Right hindlimb (tissue), 1 donor: ENCODE measurements around the gene SNX9.

Experiments used
- DNase-seq: peaks from one replicate; pipeline ENCODE4 v3.0.0-alpha.2; 2018

Gene SNX9

DNA sequence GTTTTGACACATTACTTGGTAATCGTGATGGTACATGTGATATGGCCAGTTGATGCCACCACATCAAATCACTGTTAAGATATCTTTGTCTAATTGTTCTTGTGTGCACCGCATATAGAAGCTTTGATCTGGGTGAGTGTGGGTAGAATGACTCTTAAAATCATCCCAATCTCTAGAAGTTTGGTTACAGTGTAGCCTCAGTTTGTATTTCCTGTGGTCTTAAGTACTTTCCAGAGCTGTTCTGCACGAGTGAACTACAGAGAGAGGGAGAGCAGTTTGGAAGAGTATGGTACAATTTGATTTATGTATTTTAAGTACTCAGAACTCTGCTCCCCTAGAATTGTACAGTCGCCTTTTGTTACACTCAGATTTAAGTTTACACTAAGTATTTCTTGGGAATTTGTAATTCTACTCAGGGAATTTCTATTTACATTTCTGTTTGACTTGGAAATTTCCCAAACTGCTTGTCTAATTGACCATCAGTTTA is 37.5 kb downstream of the SNX9 start:
- no peak for DNase-seq

GRCh38 chr6:157861184-157861583 is 38.1 kb downstream of the SNX9 start:
- no peak for DNase-seq

DNA sequence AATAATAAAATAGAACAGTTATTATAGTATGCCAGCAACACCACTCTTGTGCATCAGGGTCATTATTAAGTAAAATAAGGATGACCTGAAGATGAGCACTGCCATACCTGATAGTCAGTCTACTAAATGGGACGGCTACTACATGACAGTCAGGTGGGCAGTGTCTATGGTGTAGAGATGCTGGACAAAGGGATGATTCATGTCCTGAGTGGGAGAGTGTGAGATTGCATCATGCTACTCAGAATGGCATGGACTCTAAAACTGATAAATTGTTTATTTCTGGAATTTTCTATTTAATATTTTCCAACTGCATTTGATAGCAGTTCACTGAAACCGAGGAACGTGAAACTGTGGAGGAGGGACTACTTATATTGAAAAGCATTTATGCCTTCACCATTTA is 38.8 kb downstream of the SNX9 start:
- DNase-seq: no peak

DNA sequence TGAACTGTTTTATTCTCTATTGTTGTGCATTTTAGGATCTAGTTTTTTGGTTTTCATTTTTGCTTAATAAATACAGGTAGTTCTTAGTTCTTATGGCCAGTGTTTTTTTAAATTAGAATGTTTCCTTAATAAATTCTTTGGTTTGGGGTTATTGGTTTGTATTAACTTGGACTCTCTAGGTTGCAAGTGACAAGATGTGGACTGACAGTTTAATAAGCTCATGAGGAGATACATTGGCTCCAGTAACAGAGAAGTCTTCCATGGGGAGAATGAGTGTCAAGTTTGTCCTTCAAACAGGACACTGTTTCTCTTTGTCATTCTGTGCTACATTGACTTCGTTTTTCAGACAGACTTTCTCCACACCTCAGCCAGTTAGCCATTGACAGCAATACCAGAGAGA is 39.7 kb downstream of the SNX9 start:
- no peak for DNase-seq

DNA sequence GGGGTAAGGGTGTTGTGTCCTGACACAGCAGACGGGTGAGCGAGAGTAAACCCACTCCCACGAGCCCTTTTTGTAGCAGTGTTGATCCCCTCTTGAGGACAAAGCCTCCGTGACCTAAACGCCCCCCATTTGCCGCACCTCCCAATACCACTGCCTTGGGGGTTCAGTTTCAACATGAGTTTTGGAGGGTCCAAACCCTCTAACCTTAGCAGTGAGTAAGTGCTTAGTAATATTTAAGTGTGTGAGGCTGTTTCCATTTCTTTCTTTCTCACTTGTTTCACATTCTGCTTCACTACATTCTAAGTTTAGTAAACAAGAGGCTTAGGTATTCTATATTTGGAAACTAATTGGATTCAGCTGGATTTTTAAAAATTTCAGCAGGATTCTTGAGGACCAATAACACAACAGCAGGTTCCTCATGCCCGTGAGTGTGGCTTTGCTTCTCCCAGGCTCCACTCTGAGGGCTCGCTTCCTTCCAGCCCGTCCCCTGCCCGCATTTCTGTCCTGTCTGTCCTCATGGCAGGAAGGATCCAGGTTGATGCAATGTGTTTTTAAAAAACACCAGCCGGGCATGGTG is 41.2 kb downstream of the SNX9 start:
- DNase-seq: no peak

DNA sequence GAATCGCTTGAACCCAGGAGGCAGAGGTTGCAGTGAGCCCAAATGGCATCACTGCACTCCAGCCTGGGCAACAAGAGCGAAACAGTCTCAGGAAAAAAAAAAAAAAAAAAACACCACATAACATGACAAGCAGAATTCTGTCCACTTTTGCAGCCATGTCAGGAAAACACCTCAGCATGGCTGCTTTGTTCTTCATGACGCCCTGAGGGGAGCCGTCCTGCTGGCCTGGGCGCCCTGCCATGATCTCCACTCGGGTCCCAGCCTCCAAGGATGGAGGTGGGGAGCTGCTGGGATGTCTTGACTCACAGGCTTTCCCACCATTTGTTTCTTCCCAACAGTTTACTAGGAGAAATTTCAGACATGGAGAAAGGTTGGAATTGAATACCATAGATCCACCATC is 42.2 kb downstream of the SNX9 start:
- no peak for DNase-seq

- no peak for DNase-seq
These were observed 44.1 kb downstream of the SNX9 start for GRCh38 chr6:157867155-157867559.

- DNase-seq: no peak
These were observed 44.9 kb downstream of the SNX9 start for GRCh38 chr6:157867981-157868380.

DNA sequence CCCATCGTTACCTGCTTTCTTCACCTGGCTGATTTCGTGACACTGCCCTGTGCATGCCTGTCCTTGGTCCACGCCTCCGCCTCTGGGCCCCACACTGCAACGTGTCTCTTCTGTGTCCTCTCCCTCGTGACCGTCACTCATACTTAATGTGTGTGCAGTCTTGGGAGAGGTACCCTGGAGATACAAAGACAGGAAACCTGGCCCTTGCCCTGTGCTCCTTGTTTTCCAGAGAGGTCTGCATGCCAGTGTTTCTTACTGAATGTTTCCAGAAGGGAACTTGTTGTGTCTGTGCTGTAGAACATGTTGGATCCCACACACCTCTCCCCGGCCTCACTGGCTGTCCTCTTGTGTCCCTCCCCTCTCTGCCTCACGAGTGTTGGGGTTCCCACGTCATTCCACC is 45.8 kb downstream of the SNX9 start:
- no peak for DNase-seq

DNA sequence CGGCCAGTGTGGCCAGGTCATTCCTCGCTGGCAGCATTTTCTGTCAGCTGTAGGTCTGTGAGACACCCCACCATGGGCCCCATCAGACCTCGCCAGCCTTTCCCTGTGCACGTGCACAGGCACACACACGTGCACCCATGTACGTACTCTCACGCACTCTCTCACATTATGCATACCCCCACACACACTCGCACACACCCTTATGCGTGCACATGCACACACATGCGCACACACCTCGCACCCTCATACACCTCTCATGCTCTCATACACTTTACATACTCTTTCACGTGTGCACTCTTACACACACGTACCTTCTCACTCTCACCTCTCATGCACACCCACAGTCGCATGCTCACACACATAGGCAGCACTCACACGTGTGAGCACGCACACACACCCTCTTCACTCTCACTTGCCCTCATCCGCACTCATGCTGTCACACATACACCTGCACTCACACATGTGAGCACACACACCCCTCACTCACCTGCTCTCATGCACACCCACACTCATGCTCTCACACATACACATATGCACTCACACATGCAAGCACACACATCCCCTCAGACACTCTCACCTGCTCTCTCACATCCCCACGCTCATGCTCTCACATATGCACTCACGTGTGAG is 46.7 kb downstream of the SNX9 start:
- DNase-seq: no peak

DNA sequence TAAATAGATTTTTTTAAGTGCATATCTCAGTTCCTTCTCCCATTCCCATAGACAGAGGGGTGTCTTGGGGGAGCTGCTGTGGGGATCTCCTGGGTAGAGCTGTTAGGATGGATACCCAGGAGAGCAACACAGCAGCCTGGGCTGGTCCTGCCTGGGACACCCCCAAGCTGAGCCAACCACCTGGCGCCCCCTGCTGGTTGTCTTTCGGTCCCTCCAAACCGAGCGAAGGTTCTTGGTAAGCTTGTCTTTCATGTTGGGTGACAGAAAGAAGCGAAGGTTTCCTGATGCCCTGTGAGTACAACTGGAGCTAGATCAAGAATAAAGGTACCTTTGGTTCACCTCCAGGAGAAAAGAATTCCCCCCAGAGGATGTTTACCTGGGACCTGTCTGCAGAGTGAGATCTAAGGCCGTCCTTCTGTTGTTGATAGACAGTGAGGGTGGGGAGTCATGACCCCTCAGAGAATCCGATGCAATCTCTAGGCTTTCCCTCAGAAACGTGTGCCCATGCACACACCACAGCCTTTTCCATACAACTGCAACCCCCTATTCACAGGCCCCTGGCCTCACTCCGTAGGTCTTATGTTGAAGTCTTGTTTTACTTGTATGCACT is 50.8 kb downstream of the SNX9 start:
- DNase-seq: peak; percentile 57

GRCh38 chr6:157877149-157877548 is 54.1 kb downstream of the SNX9 start:
- DNase-seq: no peak

- DNase-seq: no peak
These were observed 54.8 kb downstream of the SNX9 start for GRCh38 chr6:157877573-157878438.

- DNase-seq: no peak
These were observed 56.2 kb downstream of the SNX9 start for GRCh38 chr6:157879034-157879872.

- DNase-seq: no peak
These were observed 56.8 kb downstream of the SNX9 start for GRCh38 chr6:157879873-157880254.

DNA sequence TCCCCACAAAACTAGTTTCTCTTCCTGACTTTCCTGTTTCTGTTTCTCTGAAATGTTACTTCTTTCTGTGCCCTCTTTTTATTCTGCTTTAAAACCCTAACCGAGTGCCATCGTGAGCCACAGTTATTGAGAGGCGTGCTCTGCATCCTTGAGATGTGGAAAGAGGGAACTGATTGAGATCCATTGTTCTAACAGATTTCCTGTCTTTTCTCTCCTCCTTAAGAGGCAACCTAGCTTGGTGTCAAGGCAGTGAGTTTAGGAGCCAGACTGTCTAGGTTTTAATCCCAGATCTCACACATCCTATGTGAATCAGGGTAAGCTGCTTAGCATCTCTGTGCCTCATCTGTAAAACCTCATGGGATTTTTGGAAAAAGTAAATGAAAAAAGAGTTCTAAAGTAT is 57.5 kb downstream of the SNX9 start:
- no peak for DNase-seq

- DNase-seq: no peak
These were observed 58.3 kb downstream of the SNX9 start for GRCh38 chr6:157881342-157881741.

DNA sequence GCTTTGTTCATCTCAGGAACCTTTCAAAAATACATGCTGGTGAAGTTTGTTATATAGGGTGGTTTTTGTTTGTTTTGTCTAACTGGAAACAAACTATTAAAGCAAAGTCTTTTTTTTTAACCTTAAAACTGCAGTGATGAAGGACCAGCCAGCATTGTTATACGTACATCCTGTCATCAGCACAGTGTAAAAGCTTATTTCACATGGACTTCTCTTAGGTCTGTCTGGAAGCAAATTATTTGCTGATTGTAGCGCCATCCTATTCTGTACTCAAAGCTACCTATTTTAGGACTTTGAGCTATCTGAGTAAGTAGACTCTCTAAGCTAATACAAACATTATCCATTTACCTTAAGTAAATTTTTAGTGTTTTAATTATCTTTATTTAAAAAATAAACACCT is 61.7 kb downstream of the SNX9 start:
- DNase-seq: no peak

DNA sequence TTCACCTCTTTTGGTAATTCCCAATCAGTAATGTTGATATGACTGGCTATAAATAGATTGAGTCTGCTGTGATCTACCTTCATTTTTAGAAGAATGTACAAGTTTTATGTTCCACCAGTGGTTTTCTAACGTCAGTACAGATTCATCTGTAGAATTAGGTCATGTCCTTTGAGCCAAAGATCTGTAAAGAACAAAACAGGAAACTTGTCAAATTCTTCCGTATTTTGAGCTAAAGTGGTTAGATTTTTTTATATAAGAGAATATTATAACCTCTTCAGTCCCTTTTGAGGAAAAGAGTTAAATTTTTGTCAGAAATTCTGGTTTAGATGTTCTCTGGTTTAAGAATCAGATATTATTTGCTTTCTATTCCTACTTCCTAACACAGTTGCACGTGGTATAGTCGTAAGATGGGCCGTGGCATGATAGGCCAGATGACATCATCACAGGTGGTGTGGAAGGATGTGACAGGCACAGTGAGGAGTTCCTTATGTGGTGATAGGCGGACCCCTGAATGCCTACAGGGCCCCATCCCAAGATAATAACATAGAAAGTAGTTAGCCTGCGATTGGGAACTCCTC is 62.3 kb downstream of the SNX9 start:
- no peak for DNase-seq

GRCh38 chr6:157885876-157886275 is 62.8 kb downstream of the SNX9 start:
- no peak for DNase-seq

DNA sequence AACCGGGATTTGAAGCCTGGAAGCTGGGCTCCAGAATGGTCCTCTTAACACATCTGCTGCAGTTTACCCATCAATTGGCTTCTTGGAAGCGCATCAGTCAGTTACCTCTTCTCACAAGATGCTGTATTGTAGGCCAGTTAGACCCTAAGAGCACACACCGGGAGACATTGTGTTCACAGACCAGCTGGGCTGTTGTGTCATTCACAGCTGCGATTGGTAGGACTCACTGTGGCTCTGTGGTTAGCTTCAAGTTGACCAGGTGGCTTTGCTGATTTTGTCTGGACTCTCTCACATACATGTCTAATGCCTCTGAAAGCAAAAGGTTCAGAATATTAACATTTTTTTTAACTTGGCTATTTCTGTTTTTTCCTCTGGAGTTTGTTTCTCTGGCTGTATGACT is 64.8 kb downstream of the SNX9 start:
- DNase-seq: no peak
